Memory B cell (primary cell): Measurements from ENCODE around the gene MKNK1.
"Not testable (repeated sequence)": the region's sequence is repeated elsewhere in the genome, so short reads cannot be mapped to it uniquely, and the experiment has no call there.

ENCODE experiments used
- ATAC-seq: fragments of 150-1000 bp; cut with Tn5 transposase; 2 replicates; pipeline ENCODE4 v1.10.0; 2021; ENCODE audit warnings: low read depth, mild to moderate bottlenecking, moderate library complexity
- DNase-seq, 2 donors: peaks; one replicate each; pipeline ENCODE4 v3.0.0; 2022; ENCODE audit warnings: low spot score in 2 of 2
- H3K27ac Mint-ChIP-seq: one replicate; pipeline ENCODE4 v1.8.0; 2022; ENCODE audit warnings: mild to moderate bottlenecking, moderate library complexity, mixed read lengths
- H3K27me3 Mint-ChIP-seq: one replicate; pipeline ENCODE4 v1.8.0; 2022; ENCODE audit warnings: mixed read lengths
- H3K36me3 Mint-ChIP-seq: one replicate; pipeline ENCODE4 v1.8.0; 2022; ENCODE audit warnings: mild to moderate bottlenecking, mixed read lengths
- H3K4me1 Mint-ChIP-seq: one replicate; pipeline ENCODE4 v1.8.0; 2022; ENCODE audit warnings: mixed read lengths
- H3K4me3 Mint-ChIP-seq: one replicate; pipeline ENCODE4 v1.8.0; 2022; ENCODE audit warnings: mild to moderate bottlenecking, moderate library complexity, mixed read lengths
- H3K9me3 Mint-ChIP-seq: one replicate; pipeline ENCODE4 v1.8.0; 2022; ENCODE audit warnings: mixed read lengths

MKNK1 gene

GRCh38 chr1:46603858-46604549 lies at the start of gene MKNK1:
TSS of gene MKNK1 (minus strand) at chr1:46604268. CDS start at chr1:46583327, 20,941 bp downstream.
- no peaks in the 10 kb centered on the region for H3K9me3 Mint-ChIP-seq
- peak within 1 kb of the TSS; percentile 89 for H3K4me3 Mint-ChIP-seq
- H3K27ac Mint-ChIP-seq = peak within 1 kb of the TSS; percentile 76
- H3K36me3 Mint-ChIP-seq = peaks cover 9% of the 10 kb centered on the region
- ATAC-seq = peak; percentile 98
- peaks cover 21% of the 10 kb centered on the region for H3K4me1 Mint-ChIP-seq
- DNase-seq = peak; percentile 92 to 95
- H3K27me3 Mint-ChIP-seq = no peaks in the 10 kb centered on the region

- no peak overlapping the region for H3K27ac Mint-ChIP-seq
- no peak for ATAC-seq
- peaks cover 38% of the 10 kb centered on the region for H3K36me3 Mint-ChIP-seq
Measured at GRCh38 chr1:46653405-46653958, 49.4 kb upstream of the MKNK1 start.

GRCh38 chr1:46652321-46653100 lies 48.4 kb upstream of the MKNK1 start:
- H3K36me3 Mint-ChIP-seq = peaks cover 35% of the 10 kb centered on the region
- no peaks in the 10 kb centered on the region for H3K27me3 Mint-ChIP-seq
- ATAC-seq (no peak), DNase-seq (no peak)
- no peak overlapping the region for H3K27ac Mint-ChIP-seq
- H3K4me3 Mint-ChIP-seq = no peak overlapping the region
- no peaks in the 10 kb centered on the region for H3K4me1 Mint-ChIP-seq
- H3K9me3 Mint-ChIP-seq = peaks cover 7% of the 10 kb centered on the region

More at GRCh38 chr1:46653405-46653958, 49.4 kb upstream of the MKNK1 start:
- H3K27me3 Mint-ChIP-seq = no peaks in the 10 kb centered on the region
- no peak overlapping the region for H3K4me3 Mint-ChIP-seq
- peaks cover 7% of the 10 kb centered on the region for H3K9me3 Mint-ChIP-seq
- no peak for DNase-seq
- no peaks in the 10 kb centered on the region for H3K4me1 Mint-ChIP-seq

- H3K4me1 Mint-ChIP-seq, H3K9me3 Mint-ChIP-seq, H3K27ac Mint-ChIP-seq, ATAC-seq, DNase-seq, H3K27me3 Mint-ChIP-seq, H3K4me3 Mint-ChIP-seq: not testable (repeated sequence)
- peaks cover 41% of the 10 kb centered on the region for H3K36me3 Mint-ChIP-seq
Measured at GRCh38 chr1:46651152-46651551, 47.1 kb upstream of the MKNK1 start.

- Mint-ChIP-seq H3K4me1 (no peaks in the 10 kb centered on the region), H3K9me3 (peaks cover 7% of the 10 kb centered on the region), H3K4me3 (no peak overlapping the region), H3K27me3 (no peaks in the 10 kb centered on the region), H3K36me3 (peaks cover 35% of the 10 kb centered on the region), H3K27ac (no peak overlapping the region)
- no peak for ATAC-seq
- no peak for DNase-seq
Measured at GRCh38 chr1:46650491-46650890, 46.4 kb upstream of the MKNK1 start.

GRCh38 chr1:46649764-46650163 lies 45.7 kb upstream of the MKNK1 start:
- Mint-ChIP-seq H3K4me1 (no peaks in the 10 kb centered on the region), H3K27me3 (no peaks in the 10 kb centered on the region), H3K9me3 (peaks cover 6% of the 10 kb centered on the region), H3K27ac (no peak overlapping the region), H3K4me3 (no peak overlapping the region), H3K36me3 (peaks cover 33% of the 10 kb centered on the region)
- DNase-seq (no peak), ATAC-seq (no peak)

- ATAC-seq = no peak
- Mint-ChIP-seq H3K4me3 (no peak overlapping the region), H3K27ac (no peak overlapping the region), H3K27me3 (no peaks in the 10 kb centered on the region), H3K4me1 (no peaks in the 10 kb centered on the region), H3K9me3 (peaks cover 4% of the 10 kb centered on the region), H3K36me3 (peaks cover 27% of the 10 kb centered on the region)
- no peak for DNase-seq
Measured at GRCh38 chr1:46647611-46648010, 43.5 kb upstream of the MKNK1 start.

- peaks cover 28% of the 10 kb centered on the region for H3K36me3 Mint-ChIP-seq
- no peaks in the 10 kb centered on the region for H3K4me1 Mint-ChIP-seq
- ATAC-seq (no peak), DNase-seq (no peak)
- no peak overlapping the region for H3K4me3 Mint-ChIP-seq
- H3K27me3 Mint-ChIP-seq = no peaks in the 10 kb centered on the region
- no peak overlapping the region for H3K27ac Mint-ChIP-seq
- peaks cover 4% of the 10 kb centered on the region for H3K9me3 Mint-ChIP-seq
Measured at GRCh38 chr1:46646844-46647243, 42.8 kb upstream of the MKNK1 start.

GRCh38 chr1:46646331-46646730 lies 42.3 kb upstream of the MKNK1 start:
- Mint-ChIP-seq H3K27ac (no peak overlapping the region), H3K36me3 (peaks cover 32% of the 10 kb centered on the region), H3K4me1 (no peaks in the 10 kb centered on the region), H3K27me3 (no peaks in the 10 kb centered on the region), H3K4me3 (no peak overlapping the region), H3K9me3 (peaks cover 4% of the 10 kb centered on the region)
- ATAC-seq = no peak
- no peak for DNase-seq

GRCh38 chr1:46645815-46646214 lies 41.7 kb upstream of the MKNK1 start:
- H3K4me3 Mint-ChIP-seq = no peak overlapping the region
- H3K9me3 Mint-ChIP-seq = peaks cover 4% of the 10 kb centered on the region
- H3K27me3 Mint-ChIP-seq = no peaks in the 10 kb centered on the region
- DNase-seq = no peak
- no peak overlapping the region for H3K27ac Mint-ChIP-seq
- no peaks in the 10 kb centered on the region for H3K4me1 Mint-ChIP-seq
- H3K36me3 Mint-ChIP-seq = peaks cover 32% of the 10 kb centered on the region
- ATAC-seq = no peak

- DNase-seq (no peak), ATAC-seq (no peak)
- Mint-ChIP-seq H3K27ac (no peak overlapping the region), H3K36me3 (peaks cover 27% of the 10 kb centered on the region), H3K27me3 (no peaks in the 10 kb centered on the region), H3K4me1 (no peaks in the 10 kb centered on the region), H3K9me3 (no peaks in the 10 kb centered on the region), H3K4me3 (no peak overlapping the region)
Measured at GRCh38 chr1:46643368-46643775, 39.3 kb upstream of the MKNK1 start.

GRCh38 chr1:46642115-46642680 lies 38.1 kb upstream of the MKNK1 start:
- Mint-ChIP-seq H3K9me3 (no peaks in the 10 kb centered on the region), H3K4me3 (no peak overlapping the region), H3K4me1 (no peaks in the 10 kb centered on the region), H3K27ac (no peak overlapping the region), H3K36me3 (peaks cover 23% of the 10 kb centered on the region), H3K27me3 (no peaks in the 10 kb centered on the region)
- no peak for DNase-seq
- no peak for ATAC-seq

GRCh38 chr1:46639547-46639946 lies 35.5 kb upstream of the MKNK1 start:
- H3K27me3 Mint-ChIP-seq = no peaks in the 10 kb centered on the region
- H3K4me3 Mint-ChIP-seq = no peak overlapping the region
- ATAC-seq (no peak), DNase-seq (no peak)
- H3K9me3 Mint-ChIP-seq = no peaks in the 10 kb centered on the region
- H3K27ac Mint-ChIP-seq = no peak overlapping the region
- H3K36me3 Mint-ChIP-seq = peaks cover 27% of the 10 kb centered on the region
- no peaks in the 10 kb centered on the region for H3K4me1 Mint-ChIP-seq

- no peaks in the 10 kb centered on the region for H3K4me1 Mint-ChIP-seq
- no peak for ATAC-seq
- no peak overlapping the region for H3K27ac Mint-ChIP-seq
Measured at GRCh38 chr1:46638921-46639320, 34.9 kb upstream of the MKNK1 start.

More at GRCh38 chr1:46638921-46639320, 34.9 kb upstream of the MKNK1 start:
- no peaks in the 10 kb centered on the region for H3K9me3 Mint-ChIP-seq
- no peak for DNase-seq
- no peaks in the 10 kb centered on the region for H3K27me3 Mint-ChIP-seq
- H3K4me3 Mint-ChIP-seq = no peak overlapping the region
- H3K36me3 Mint-ChIP-seq = peaks cover 32% of the 10 kb centered on the region
